CD4-positive, alpha-beta memory T cell (primary cell): Measurements from ENCODE around the gene CRYBB1. TPM values are rescaled to one million over a fixed set of nuclear protein-coding genes. Genes with fewer than 3 reads are reported as not detected.

Source experiments
- CTCF ChIA-PET: fragments of 350-600 bp; sonication (Branson Sonifier 250); formaldehyde crosslinking; loops from one replicate; lab custom pipeline; 2021; ENCODE audit warnings: inconsistent platforms; ENCODE audit not compliant: partially characterized antibody; lab: Charles Lee
- POLR2A ChIA-PET: fragments of 350-600 bp; sonication (Branson Sonifier 250); formaldehyde crosslinking; loops from one replicate; lab custom pipeline; 2021; ENCODE audit not compliant: partially characterized antibody; lab: Charles Lee
- DNase-seq, 5 donors: peaks; one replicate each; pipeline versions ENCODE4 v3.0.0 to v3.0.0-alpha.2; 2020 to 2022; ENCODE audit warnings: mixed read lengths in 1 of 5
- H3K27ac ChIP-seq: one replicate; pipeline ENCODE4 v1.7.0; 2013; ENCODE audit warnings: low read depth, low read length
- H3K27me3 ChIP-seq: 2 replicates; pipeline ENCODE4 v1.7.0; 2013; ENCODE audit warnings: mild to moderate bottlenecking, low read length, moderate library complexity; ENCODE audit not compliant: insufficient read depth
- H3K36me3 ChIP-seq: 2 replicates; pipeline ENCODE4 v1.7.0; 2013; ENCODE audit warnings: mild to moderate bottlenecking, low read length, moderate library complexity; ENCODE audit not compliant: insufficient read depth
- H3K4me1 ChIP-seq: 2 replicates; pipeline ENCODE4 v1.7.0; 2013; ENCODE audit warnings: mild to moderate bottlenecking, low read length, moderate library complexity; ENCODE audit not compliant: insufficient read depth
- H3K4me3 ChIP-seq, 2 donors: one replicate each; pipeline ENCODE4 v1.7.0; 2013; ENCODE audit warnings: low read length in 2 of 2, mild to moderate bottlenecking in 1 of 2
- H3K9me3 ChIP-seq, 2 donors: one replicate each; pipeline ENCODE4 v1.7.0; 2013; ENCODE audit warnings: low read length in 2 of 2, control low read depth in 1 of 2; ENCODE audit not compliant: control insufficient read depth in 1 of 2
- H3K27ac Mint-ChIP-seq, 7 donors: one replicate each; pipeline ENCODE4 v1.8.0; 2020 to 2021; ENCODE audit warnings: mixed read lengths in 7 of 7, mild to moderate bottlenecking in 6 of 7, inconsistent platforms in 3 of 7, moderate library complexity in 3 of 7
- H3K27me3 Mint-ChIP-seq, 2 donors: one replicate each; pipeline ENCODE4 v1.8.0; 2020 to 2021; ENCODE audit warnings: mixed read lengths in 2 of 2
- H3K36me3 Mint-ChIP-seq, 2 donors: one replicate each; pipeline ENCODE4 v1.8.0; 2020 to 2021; ENCODE audit warnings: mixed read lengths in 2 of 2, inconsistent platforms in 1 of 2, mild to moderate bottlenecking in 1 of 2
- H3K4me1 Mint-ChIP-seq, 4 donors: one replicate each; pipeline ENCODE4 v1.8.0; 2020 to 2021; ENCODE audit warnings: mixed read lengths in 4 of 4, mild to moderate bottlenecking in 1 of 4
- H3K4me3 Mint-ChIP-seq, 8 donors: one replicate each; pipeline ENCODE4 v1.8.0; 2020 to 2021; ENCODE audit warnings: mixed read lengths in 8 of 8, mild to moderate bottlenecking in 7 of 8, moderate library complexity in 6 of 8, inconsistent platforms in 3 of 8
- H3K9me3 Mint-ChIP-seq, 8 donors: one replicate each; pipeline ENCODE4 v1.8.0; 2020 to 2021; ENCODE audit warnings: mixed read lengths in 8 of 8, mild to moderate bottlenecking in 5 of 8, inconsistent platforms in 3 of 8, moderate library complexity in 1 of 8
- intact Hi-C: fragments of 100-400 bp; cut with micrococcal nuclease; formaldehyde crosslinking; loops from one replicate; pipeline ENCODE4 v1.15.1; 2023
- polyA plus RNA-seq, 2 donors: library from polyadenylated mRNA; unstranded; fragments of 300-500 nt; fragmentation: Illumina TruSeq; gene quantifications; one replicate each; pipeline ENCODE4 v1.2.3, GENCODE V29; 2021
- total RNA-seq, 2 experiments: library from RNA; stranded (reverse); gene quantifications; one replicate each; pipeline ENCODE4 v1.2.3, GENCODE V29; 2021

Gene CRYBB1
- total and polyA plus RNA-seq, 4 experiments from 2014 or later, result not detected

- no peak overlapping the region for H3K4me3 ChIP-seq
- no peaks in the 10 kb centered on the region for H3K36me3 Mint-ChIP-seq
- H3K36me3 ChIP-seq, result no peaks in the 10 kb centered on the region
- peak overlapping the region in 1 of 8 donors; percentile 32 for H3K4me3 Mint-ChIP-seq
- no peak overlapping the region for H3K27ac ChIP-seq
- intact Hi-C loops, result no loop called here
- H3K27ac Mint-ChIP-seq, result peak overlapping the region in 3 of 7 donors; percentile 2 to 74 (median 50)
- no peaks in the 10 kb centered on the region for H3K27me3 Mint-ChIP-seq
- no peaks in the 10 kb centered on the region for H3K9me3 Mint-ChIP-seq
- DNase-seq, result no peak
- H3K9me3 ChIP-seq, result no peaks in the 10 kb centered on the region
- H3K27me3 ChIP-seq, result no peaks in the 10 kb centered on the region
- POLR2A ChIA-PET, result interaction anchor here (0.6 to 1.1 kb wide), 2 partner anchors 56 to 167 kb away, joined by 3 to 7 read pairs; partner anchors contain the start of genes HPS4 and SRRD
- H3K4me1 ChIP-seq, result peaks cover 37% of the 10 kb centered on the region
- peaks cover 26 to 41% (median 31%) of the 10 kb centered on the region in 4 donors for H3K4me1 Mint-ChIP-seq
- CTCF ChIA-PET, result interaction anchor here (0.7 to 1.4 kb wide), 3 partner anchors 9 to 151 kb away, joined by 4 to 5 read pairs (median 4); no protein-coding TSS in a partner anchor
Measured at GRCh38 chr22:26650722-26651421, 33.0 kb upstream of the CRYBB1 start.

- Histone ChIP-seq H3K36me3 (no peaks in the 10 kb centered on the region), H3K4me3 (no peak overlapping the region), H3K4me1 (peaks cover 58% of the 10 kb centered on the region), H3K9me3 (no peaks in the 10 kb centered on the region), H3K27me3 (no peaks in the 10 kb centered on the region), H3K27ac (no peak overlapping the region)
- Mint-ChIP-seq H3K9me3 (no peaks in the 10 kb centered on the region), H3K4me3 (peak overlapping the region; percentile 7 to 74 (median 60)), H3K27ac (peak overlapping the region; percentile 47 to 85 (median 58)), H3K36me3 (no peaks in the 10 kb centered on the region), H3K27me3 (no peaks in the 10 kb centered on the region), H3K4me1 (peaks cover 39 to 63% (median 49%) of the 10 kb centered on the region in 4 donors)
- intact Hi-C loops, result no loop called here
- DNase-seq, result no peak
- ChIA-PET CTCF (no interaction called here), POLR2A (interaction anchor here (3.0 kb wide), 1 partner anchor 9 kb away, joined by 11 read pairs; the partner anchor contains the start of gene MIAT)
Measured at GRCh38 chr22:26648528-26649388, 30.9 kb upstream of the CRYBB1 start.

- peaks cover 65% of the 10 kb centered on the region for H3K4me1 ChIP-seq
- H3K36me3 ChIP-seq, result no peaks in the 10 kb centered on the region
- peak overlapping the region in 1 of 2 donors; percentile 23 for H3K4me3 ChIP-seq
- POLR2A ChIA-PET, result interaction anchor here (1.3 to 3.0 kb wide), 2 partner anchors 10 to 164 kb away, joined by 4 to 11 read pairs; partner anchors contain the start of genes HPS4, MIAT and SRRD
- DNase-seq, result peak in 4 of 5 donors; percentile 37 to 63 (median 42)
- H3K27me3 ChIP-seq, result no peaks in the 10 kb centered on the region
- no peaks in the 10 kb centered on the region for H3K27me3 Mint-ChIP-seq
- no peaks in the 10 kb centered on the region for H3K9me3 ChIP-seq
- no peaks in the 10 kb centered on the region for H3K9me3 Mint-ChIP-seq
- intact Hi-C loops, result no loop called here
- H3K36me3 Mint-ChIP-seq, result no peaks in the 10 kb centered on the region
- no peak overlapping the region for H3K27ac ChIP-seq
- H3K27ac Mint-ChIP-seq, result peak overlapping the region; percentile 11 to 77 (median 57)
- H3K4me1 Mint-ChIP-seq, result peaks cover 46 to 70% (median 56%) of the 10 kb centered on the region in 4 donors
- CTCF ChIA-PET, result no interaction called here
- H3K4me3 Mint-ChIP-seq, result peak overlapping the region in 7 of 8 donors; percentile 21 to 74 (median 59)
Measured at GRCh38 chr22:26648011-26648497, 30.2 kb upstream of the CRYBB1 start.

GRCh38 chr22:26646158-26646557 lies 28.3 kb upstream of the CRYBB1 start:
- no peaks in the 10 kb centered on the region for H3K9me3 ChIP-seq
- ChIA-PET POLR2A (interaction anchor here (1.6 to 3.0 kb wide), 2 partner anchors 12 to 36 kb away, joined by 4 to 11 read pairs; partner anchors contain the start of gene MIAT), CTCF (no interaction called here)
- peaks cover 84% of the 10 kb centered on the region for H3K4me1 ChIP-seq
- Mint-ChIP-seq H3K36me3 (no peaks in the 10 kb centered on the region), H3K27me3 (no peaks in the 10 kb centered on the region), H3K9me3 (no peaks in the 10 kb centered on the region), H3K4me3 (peak overlapping the region in 2 of 8 donors; percentile 44 to 82), H3K27ac (peak overlapping the region in 4 of 7 donors; percentile 4 to 84 (median 63)), H3K4me1 (peaks cover 62 to 84% (median 73%) of the 10 kb centered on the region in 4 donors)
- intact Hi-C loops, result no loop called here
- no peaks in the 10 kb centered on the region for H3K27me3 ChIP-seq
- H3K36me3 ChIP-seq, result no peaks in the 10 kb centered on the region
- H3K4me3 ChIP-seq, result no peak overlapping the region
- H3K27ac ChIP-seq, result no peak overlapping the region
- no peak for DNase-seq

GRCh38 chr22:26643418-26644100 lies 25.7 kb upstream of the CRYBB1 start:
- DNase-seq, result peak in 2 of 5 donors; percentile 12 to 20
- H3K27me3 Mint-ChIP-seq, result no peaks in the 10 kb centered on the region
- no peaks in the 10 kb centered on the region for H3K9me3 ChIP-seq

More at GRCh38 chr22:26643418-26644100, 25.7 kb upstream of the CRYBB1 start:
- peaks cover 60 to 82% (median 72%) of the 10 kb centered on the region in 4 donors for H3K4me1 Mint-ChIP-seq
- no peaks in the 10 kb centered on the region for H3K9me3 Mint-ChIP-seq
- CTCF ChIA-PET, result interaction anchor here (0.7 to 1.6 kb wide), 12 partner anchors 11 to 279 kb away, joined by 3 to 7 read pairs (median 3); partner anchors contain the start of gene TFIP11
- intact Hi-C loops, result no loop called here
- H3K4me3 ChIP-seq, result peak overlapping the region in 1 of 2 donors; percentile 17
- peak overlapping the region; percentile 55 to 79 (median 70) for H3K4me3 Mint-ChIP-seq
- H3K36me3 Mint-ChIP-seq, result no peaks in the 10 kb centered on the region
- peak overlapping the region; percentile 61 for H3K27ac ChIP-seq
- H3K27ac Mint-ChIP-seq, result peak overlapping the region; percentile 90 to 97 (median 96)
- no peaks in the 10 kb centered on the region for H3K36me3 ChIP-seq
- peaks cover 79% of the 10 kb centered on the region for H3K4me1 ChIP-seq
- no peaks in the 10 kb centered on the region for H3K27me3 ChIP-seq
- POLR2A ChIA-PET, result interaction anchor here (0.6 to 3.6 kb wide), 9 partner anchors 13 to 162 kb away, joined by 4 to 42 read pairs (median 6); partner anchors contain the start of genes HPS4, MIAT, SRRD and TPST2
